IPS-18a (cell line): ENCODE data around the gene LAMB3.

Experiments used
- H3K27ac ChIP-seq: one replicate; pipeline ENCODE4 v1.5.1; 2013; ENCODE audit warnings: low read length
- H3K27me3 ChIP-seq: one replicate; pipeline ENCODE4 v1.6.1; 2013; ENCODE audit warnings: mild to moderate bottlenecking, low read length; ENCODE audit not compliant: control insufficient read depth, insufficient read depth
- H3K36me3 ChIP-seq: one replicate; pipeline ENCODE4 v1.6.1; 2013; ENCODE audit warnings: low read depth, low read length; ENCODE audit not compliant: control insufficient read depth
- H3K4me1 ChIP-seq: one replicate; pipeline ENCODE4 v1.6.1; 2013; ENCODE audit warnings: low read depth, low read length; ENCODE audit not compliant: control insufficient read depth
- H3K4me3 ChIP-seq: one replicate; pipeline ENCODE4 v1.5.1; 2013; ENCODE audit warnings: low read length
- H3K9ac ChIP-seq: one replicate; pipeline ENCODE4 v1.6.1; 2013; ENCODE audit warnings: mild to moderate bottlenecking, low read length, moderate library complexity
- H3K9me3 ChIP-seq: one replicate; pipeline ENCODE4 v1.6.1; 2013; ENCODE audit warnings: low read depth, low read length; ENCODE audit not compliant: control insufficient read depth

The LAMB3 gene

GRCh38 chr1:209675565-209676154 lies 23.4 kb upstream of the LAMB3 start:
- H3K27me3 ChIP-seq = peaks cover 54% of the 10 kb centered on the region
- peak overlapping the region; percentile 71 for H3K4me3 ChIP-seq
- H3K9ac ChIP-seq = peak overlapping the region; percentile 15

DNA sequence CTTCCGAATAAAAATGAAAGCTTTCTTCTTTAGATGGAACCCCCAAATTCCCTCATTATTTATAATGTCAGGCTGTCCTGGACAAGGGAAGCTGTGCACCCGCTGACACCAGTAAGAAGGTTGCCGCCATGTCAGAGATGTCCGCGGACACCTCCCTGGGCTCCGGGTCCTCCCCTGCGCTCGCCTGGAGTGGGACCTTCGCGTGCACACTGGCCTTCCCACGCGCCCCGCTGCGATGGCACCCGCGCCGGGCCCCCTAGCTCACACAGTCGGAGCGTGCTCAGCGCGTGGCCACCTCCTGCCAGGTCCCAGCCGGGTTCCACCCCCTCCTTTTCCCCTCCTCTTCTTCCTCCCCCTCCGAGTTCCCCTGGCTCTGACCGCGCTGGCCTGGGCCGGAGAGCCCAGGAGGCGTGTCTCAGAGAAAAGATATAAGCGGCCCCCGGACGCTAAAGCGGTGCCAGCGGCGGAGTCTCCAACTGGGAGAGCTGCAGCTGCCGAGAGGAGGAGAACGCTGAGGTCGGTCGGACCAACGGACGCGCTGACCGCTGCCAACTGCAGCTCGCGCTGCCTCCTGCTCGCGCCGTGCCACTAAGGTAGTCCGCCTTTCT lies 22.8 kb upstream of the LAMB3 start, which contains the start of gene G0S2:
G0S2 (plus strand) TSS at position 456 of the 608 bp plus-strand sequence. CDS start 273 bp downstream, outside the sequence.
- H3K4me3 ChIP-seq = peak within 1 kb of the TSS; percentile 71
- H3K27me3 ChIP-seq = peaks cover 54% of the 10 kb centered on the region
- H3K36me3 ChIP-seq = no peaks in the 10 kb centered on the region
- H3K4me1 ChIP-seq = no peaks in the 10 kb centered on the region
- H3K9ac ChIP-seq = peak within 1 kb of the TSS; percentile 15
- no peak within 1 kb of the TSS for H3K27ac ChIP-seq
- no peaks in the 10 kb centered on the region for H3K9me3 ChIP-seq

More at GRCh38 chr1:209675565-209676154, 23.4 kb upstream of the LAMB3 start:
- Histone ChIP-seq H3K36me3 (no peaks in the 10 kb centered on the region), H3K27ac (no peak overlapping the region), H3K4me1 (no peaks in the 10 kb centered on the region), H3K9me3 (no peaks in the 10 kb centered on the region)

DNA sequence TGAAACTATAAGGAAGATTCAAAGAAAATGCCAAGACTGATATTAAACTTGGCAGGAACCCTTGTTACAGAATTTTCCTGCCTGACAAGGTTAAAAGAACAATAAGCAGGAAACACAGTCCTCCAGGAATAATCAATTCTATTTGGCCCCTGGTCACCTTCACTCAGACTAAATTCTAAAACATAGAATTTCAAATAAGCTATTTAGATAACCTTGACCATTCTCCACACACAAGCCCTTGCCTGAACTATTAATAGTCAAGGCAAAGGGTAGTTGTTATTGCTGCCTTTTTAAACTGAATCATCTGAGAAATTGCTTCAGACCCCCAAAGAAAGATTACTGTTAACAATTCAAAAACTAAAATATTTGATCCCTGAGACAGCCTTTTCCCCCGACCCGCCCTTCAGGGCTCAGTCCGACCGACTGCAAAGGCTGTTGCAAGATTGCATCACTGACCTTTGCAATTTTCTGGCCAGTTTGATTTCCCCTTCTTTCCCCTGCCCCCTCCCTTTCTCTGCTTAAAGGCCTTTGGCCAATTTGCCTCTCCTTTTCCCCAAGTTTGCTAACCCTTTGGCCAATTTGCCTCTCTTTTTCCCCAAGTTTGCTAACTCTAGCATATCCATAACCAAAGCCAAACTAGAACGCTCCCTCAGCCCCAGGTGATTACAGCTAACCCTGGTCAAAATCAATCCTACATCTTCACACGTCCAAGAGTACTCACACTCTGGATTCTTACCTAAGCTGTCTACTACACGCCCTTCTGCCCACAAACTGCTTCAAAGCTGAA lies 21.6 kb upstream of the LAMB3 start:
- H3K9ac ChIP-seq = no peak overlapping the region

DNA sequence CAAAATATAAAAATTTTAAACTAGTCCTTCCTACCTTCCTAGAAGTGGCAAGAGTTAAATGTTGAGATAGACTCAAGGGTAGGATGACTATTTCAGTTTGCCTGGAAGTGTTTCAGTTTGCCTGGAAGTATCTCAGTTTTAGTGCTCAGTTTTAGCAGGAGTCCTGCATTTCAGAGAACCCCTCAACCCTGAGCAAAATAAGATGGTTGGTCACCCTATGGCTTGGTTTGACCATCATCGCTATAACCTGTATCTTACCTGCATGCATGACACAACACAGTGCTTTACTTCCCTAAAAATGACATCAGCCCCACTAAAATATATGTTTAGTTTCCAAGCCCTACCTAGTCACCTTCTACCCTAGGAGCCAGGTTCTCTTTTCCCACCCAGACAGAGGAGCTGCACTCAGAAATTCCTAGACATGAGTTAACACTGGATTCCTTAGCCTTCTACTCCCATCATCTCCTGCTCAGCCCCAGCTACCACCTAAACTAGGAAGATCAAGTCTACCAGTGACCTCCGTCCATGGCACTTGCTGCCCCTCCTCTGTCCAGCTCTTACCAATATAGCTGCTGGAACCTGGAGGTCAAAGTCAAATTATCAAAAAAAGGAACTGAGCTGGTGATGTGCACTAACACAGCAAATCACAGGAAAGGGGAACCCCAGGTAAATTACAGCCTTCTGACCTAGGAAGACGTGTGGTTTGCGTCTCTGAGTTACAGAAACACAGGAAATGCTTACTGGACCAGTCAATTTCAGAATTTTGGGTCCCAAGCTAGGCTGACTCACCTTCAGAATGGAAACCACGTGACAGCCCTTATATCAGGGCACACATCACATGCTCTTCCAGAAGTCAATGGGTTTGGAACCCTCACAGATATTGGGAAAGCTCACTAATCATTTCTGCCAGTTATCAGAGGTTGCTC lies 20.7 kb upstream of the LAMB3 start:
- H3K27ac ChIP-seq = no peak overlapping the region
- no peaks in the 10 kb centered on the region for H3K9me3 ChIP-seq
- H3K4me3 ChIP-seq = no peak overlapping the region
- no peaks in the 10 kb centered on the region for H3K4me1 ChIP-seq
- no peaks in the 10 kb centered on the region for H3K36me3 ChIP-seq
- H3K9ac ChIP-seq = no peak overlapping the region
- peaks cover 54% of the 10 kb centered on the region for H3K27me3 ChIP-seq

More for the DNA sequence above, 21.6 kb upstream of the LAMB3 start:
- Histone ChIP-seq H3K36me3 (no peaks in the 10 kb centered on the region), H3K4me1 (no peaks in the 10 kb centered on the region), H3K9me3 (no peaks in the 10 kb centered on the region), H3K27me3 (peaks cover 54% of the 10 kb centered on the region), H3K4me3 (no peak overlapping the region), H3K27ac (no peak overlapping the region)

GRCh38 chr1:209670441-209671082 lies 18.3 kb upstream of the LAMB3 start:
- Histone ChIP-seq H3K4me1 (no peaks in the 10 kb centered on the region), H3K9ac (no peak overlapping the region), H3K27ac (no peak overlapping the region), H3K4me3 (no peak overlapping the region), H3K9me3 (no peaks in the 10 kb centered on the region), H3K36me3 (no peaks in the 10 kb centered on the region), H3K27me3 (peaks cover 31% of the 10 kb centered on the region)

DNA sequence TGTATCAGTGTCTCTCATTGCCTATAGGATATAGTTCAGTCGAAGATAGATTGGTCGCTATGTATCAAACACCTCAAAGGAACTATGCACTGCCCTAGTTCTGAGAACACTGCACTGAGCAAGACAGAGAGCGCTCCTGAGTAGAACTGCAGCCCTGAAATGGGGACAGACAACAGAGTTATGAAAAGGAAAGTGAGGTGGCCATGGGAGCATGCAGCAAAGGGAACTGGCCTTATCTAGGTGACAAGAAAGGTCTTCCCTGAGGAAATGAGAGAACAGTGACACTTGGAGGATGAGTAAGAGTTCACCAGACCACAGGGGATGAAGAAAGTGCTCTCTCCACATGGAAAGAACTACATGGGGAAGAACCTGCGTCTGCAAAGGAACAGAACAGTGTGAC lies 15.5 kb upstream of the LAMB3 start:
- no peak overlapping the region for H3K27ac ChIP-seq
- no peaks in the 10 kb centered on the region for H3K4me1 ChIP-seq
- H3K36me3 ChIP-seq = no peaks in the 10 kb centered on the region
- H3K4me3 ChIP-seq = no peak overlapping the region
- H3K9me3 ChIP-seq = no peaks in the 10 kb centered on the region
- H3K9ac ChIP-seq = no peak overlapping the region
- peaks cover 2% of the 10 kb centered on the region for H3K27me3 ChIP-seq

- Histone ChIP-seq H3K27ac (no peak overlapping the region), H3K9me3 (no peaks in the 10 kb centered on the region), H3K36me3 (no peaks in the 10 kb centered on the region), H3K27me3 (no peaks in the 10 kb centered on the region), H3K9ac (no peak overlapping the region), H3K4me3 (no peak overlapping the region), H3K4me1 (no peaks in the 10 kb centered on the region)
These were observed 14.9 kb upstream of the LAMB3 start for GRCh38 chr1:209667103-209667502.

DNA sequence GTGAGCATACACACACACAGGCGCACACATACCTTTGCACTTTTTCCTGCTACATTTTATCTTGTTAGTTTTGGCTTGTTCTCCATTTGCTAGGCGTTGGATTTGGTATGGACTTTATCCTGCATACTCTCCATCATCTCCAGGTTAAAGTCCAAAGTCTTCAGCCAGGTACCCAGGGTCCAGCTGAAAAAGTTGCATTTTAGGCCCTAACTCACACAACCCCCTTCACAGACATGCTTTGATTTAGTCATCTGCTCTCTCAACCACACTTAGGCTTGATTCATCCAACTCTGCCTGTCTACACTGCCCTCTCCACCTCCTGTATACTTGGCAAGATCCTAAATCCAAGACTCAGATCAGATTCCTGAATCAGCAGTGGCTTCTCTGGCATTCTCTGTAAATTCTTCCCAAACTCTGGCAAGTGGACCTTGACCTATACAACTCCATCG lies 10.7 kb upstream of the LAMB3 start:
- no peaks in the 10 kb centered on the region for H3K27me3 ChIP-seq
- H3K36me3 ChIP-seq = no peaks in the 10 kb centered on the region
- H3K27ac ChIP-seq = no peak overlapping the region
- H3K4me3 ChIP-seq = no peak overlapping the region
- no peaks in the 10 kb centered on the region for H3K9me3 ChIP-seq
- H3K9ac ChIP-seq = no peak overlapping the region
- no peaks in the 10 kb centered on the region for H3K4me1 ChIP-seq

- Histone ChIP-seq H3K27me3 (no peaks in the 10 kb centered on the region), H3K4me3 (no peak overlapping the region), H3K36me3 (no peaks in the 10 kb centered on the region), H3K9ac (no peak overlapping the region), H3K4me1 (no peaks in the 10 kb centered on the region), H3K27ac (no peak overlapping the region), H3K9me3 (no peaks in the 10 kb centered on the region)
These were observed 8.8 kb upstream of the LAMB3 start for GRCh38 chr1:209661071-209661470.

- Histone ChIP-seq H3K9me3 (no peaks in the 10 kb centered on the region), H3K36me3 (no peaks in the 10 kb centered on the region), H3K9ac (no peak overlapping the region), H3K4me3 (no peak overlapping the region), H3K27me3 (no peaks in the 10 kb centered on the region), H3K27ac (no peak overlapping the region), H3K4me1 (no peaks in the 10 kb centered on the region)
These were observed 7.7 kb upstream of the LAMB3 start for GRCh38 chr1:209659909-209660308.
